HG02623 (cell line): ENCODE data around the gene IL13RA1.
"Not testable (repeated sequence)": the region's sequence is repeated elsewhere in the genome, so short reads cannot be mapped to it uniquely, and the experiment has no call there.

Experiments used
- ATAC-seq: cut with Tn5 transposase; IDR thresholded peaks from one replicate; pipeline ENCODE4 v1.9.1; 2021; ENCODE audit warnings: moderate library complexity; ENCODE audit not compliant: unreplicated experiment

Gene IL13RA1

DNA sequence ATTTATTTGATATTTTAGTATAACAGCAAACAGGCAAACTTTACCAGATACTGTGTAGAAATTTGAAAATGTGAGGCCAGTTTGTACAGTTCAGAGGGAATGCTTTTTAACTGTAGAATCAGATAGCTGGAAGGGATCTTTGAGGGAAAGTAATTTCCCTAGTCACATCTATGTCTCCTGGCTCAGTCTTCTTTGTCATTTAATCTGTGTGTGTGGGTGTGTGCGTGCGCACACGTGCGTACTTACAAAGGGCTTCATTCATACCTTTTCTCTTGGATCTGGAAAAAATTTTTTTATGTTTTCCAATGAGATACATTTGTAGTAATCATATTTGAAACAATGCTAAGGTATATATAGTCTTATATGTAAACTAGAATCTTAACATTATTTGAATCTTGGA is 44.6 kb downstream of the IL13RA1 start:
- no peak for ATAC-seq

DNA sequence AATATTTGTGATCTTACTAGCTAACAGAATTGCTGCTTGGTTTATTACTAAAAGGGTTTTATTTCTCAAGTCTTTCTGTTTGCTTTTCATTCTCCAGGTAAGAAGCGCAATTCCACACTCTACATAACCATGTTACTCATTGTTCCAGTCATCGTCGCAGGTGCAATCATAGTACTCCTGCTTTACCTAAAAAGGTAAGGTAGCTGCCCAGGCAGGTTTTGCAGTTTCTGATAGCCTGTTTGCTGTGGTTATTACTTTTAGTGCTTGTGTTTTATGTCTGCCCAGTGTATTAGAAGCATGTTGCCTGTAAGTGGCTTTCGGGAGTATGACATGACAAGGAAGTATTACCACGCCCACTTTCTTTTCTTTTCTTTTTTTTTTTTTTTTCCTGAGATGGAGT is 46.4 kb downstream of the IL13RA1 start:
- no peak for ATAC-seq

DNA sequence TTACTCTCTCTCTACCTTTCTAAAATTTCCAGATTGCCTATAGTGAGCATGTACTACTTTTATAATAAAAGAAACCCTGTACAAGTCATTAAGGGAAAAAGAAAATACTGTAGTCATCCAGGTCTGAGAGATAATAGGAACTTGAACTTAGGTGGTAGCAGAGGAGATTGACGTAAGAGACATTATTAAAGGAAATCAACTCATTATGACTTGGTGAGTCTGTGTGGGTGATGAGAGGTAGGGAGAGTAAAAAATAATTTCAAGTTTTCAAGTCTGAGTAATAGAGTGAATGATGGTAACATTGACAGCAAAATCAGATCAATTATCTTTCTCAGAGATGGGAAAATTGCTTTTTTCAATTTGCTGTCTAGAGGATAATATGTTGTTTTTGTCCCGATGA is 52.2 kb downstream of the IL13RA1 start:
- ATAC-seq, result no peak

DNA sequence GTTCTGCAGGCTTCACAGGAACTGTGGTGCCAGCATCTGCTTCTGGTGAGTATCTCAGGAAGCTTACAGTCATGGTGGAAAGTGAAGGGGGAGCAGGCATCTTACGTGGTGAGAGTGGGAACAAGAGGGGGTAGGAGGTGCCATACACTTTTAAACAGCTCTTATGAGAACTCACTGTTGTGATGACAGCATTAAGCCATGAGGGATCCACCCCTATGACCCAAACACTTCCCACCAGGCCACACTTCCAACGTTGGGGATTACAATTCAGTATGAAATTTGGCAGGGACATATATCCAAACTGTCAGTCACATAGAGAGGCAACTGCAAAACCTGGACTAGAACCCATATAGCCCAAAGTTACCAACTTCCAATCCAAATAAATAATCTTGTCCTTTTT is 53.1 kb downstream of the IL13RA1 start:
- no peak for ATAC-seq

- no peak for ATAC-seq
Measured at GRCh38 chrX:118780911-118781310, 53.5 kb downstream of the IL13RA1 start.

DNA sequence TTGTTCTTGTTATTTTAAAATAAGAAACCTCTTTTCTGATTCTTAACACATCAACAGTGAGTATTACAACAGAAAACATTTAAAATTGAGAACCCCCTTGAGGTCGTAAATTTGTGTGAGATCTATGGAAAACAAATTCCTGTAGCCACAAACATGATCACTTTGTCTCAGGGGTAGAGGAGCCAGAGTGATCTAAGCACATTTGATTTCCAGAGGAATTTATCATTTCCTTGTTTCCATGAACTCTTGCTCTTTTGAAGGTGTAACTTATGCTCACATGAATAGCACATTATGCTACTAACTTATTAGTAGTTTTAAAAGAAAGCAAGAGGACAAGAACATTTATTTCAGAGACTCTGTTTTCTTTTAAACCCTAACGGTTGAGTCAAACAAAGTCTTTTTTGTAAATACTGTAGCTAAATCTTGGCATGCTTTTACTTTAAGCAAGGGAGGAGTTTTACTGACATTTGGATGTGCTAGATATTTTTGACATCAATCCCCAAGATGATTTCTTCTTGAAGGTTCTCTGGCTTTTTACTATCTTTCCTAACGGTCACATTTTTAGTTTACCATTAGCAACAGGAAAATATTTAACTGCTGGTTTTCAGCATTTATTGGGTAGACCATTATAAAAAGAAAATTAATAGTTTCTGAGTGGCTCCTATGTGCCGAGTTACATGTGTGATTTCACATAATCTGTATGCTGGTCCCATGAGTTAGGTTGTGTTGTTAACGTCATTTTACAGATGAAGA is 68.3 kb downstream of the IL13RA1 start:
- no peak for ATAC-seq

GRCh38 chrX:118802857-118803256 is 75.5 kb downstream of the IL13RA1 start:
- ATAC-seq, result no peak

GRCh38 chrX:118807151-118808017 is 80.0 kb downstream of the IL13RA1 start:
- ATAC-seq, result no peak

DNA sequence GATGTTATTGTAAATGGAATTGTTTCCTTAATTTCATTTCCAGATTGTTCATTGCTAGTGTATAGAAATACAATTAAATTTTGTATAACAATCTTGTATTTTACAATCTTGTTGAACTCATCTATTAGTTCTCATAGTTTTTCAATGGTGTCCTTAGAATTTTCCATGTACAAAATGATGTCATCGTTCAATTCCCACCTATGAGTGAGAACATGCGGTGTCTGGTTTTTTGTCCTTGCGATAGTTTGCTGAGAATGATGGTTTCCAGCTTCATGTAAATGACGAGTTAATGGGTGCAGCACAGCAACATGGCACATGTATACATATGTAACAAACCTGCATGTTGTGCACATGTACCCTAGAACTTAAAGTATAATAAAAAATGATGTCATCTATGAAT is 89.9 kb downstream of the IL13RA1 start:
- ATAC-seq, result not testable (repeated sequence)

DNA sequence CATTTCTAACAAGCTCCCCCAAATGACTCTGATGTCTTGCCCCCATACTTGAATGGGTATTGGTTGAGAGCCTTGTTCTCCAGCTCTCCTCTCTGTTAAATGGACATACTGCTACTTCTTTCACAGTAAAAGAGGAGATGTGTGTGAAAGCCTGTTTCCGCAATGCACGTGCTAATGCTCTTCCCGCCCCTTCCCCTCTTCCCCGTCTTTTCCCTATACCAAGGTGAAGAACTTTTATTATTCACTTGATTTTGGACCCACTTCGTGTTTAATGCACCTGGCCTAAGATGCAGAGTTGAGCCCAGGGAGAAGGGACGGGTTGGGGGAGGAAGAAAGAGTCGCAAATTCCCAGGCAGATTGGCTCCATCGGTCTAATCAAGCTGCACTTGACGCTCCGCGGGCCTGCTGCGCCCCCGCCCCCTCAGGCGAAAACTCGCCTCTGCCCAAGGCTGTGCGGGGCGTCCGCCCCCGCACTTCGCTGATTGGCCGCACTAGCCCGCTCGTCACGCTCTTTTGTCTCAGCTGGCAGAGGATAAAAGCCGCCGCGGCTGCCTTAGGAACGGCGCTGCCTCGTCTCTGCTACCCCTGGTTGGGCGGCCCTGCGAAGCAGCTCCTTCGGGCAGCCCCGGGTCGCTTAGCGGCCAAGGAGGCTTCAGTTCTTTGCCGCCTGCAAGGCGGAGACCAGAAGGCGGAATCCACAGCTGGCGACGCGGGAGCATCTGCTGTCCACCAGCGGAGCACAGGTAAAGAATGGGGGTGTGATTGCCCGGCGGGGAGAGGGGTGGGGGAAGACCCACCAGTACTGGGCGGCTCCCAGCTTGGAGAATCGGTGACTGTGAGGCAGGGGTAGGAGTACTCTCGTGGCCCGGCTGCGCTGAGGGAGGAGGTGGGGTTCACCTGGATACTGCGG is 96.1 kb downstream of the IL13RA1 start, which contains the start of gene ZCCHC12:
Gene ZCCHC12 (plus strand): TSS at position 562 of the 910 bp plus-strand sequence. CDS start 1,421 bp downstream, outside the sequence.
- no peak for ATAC-seq

DNA sequence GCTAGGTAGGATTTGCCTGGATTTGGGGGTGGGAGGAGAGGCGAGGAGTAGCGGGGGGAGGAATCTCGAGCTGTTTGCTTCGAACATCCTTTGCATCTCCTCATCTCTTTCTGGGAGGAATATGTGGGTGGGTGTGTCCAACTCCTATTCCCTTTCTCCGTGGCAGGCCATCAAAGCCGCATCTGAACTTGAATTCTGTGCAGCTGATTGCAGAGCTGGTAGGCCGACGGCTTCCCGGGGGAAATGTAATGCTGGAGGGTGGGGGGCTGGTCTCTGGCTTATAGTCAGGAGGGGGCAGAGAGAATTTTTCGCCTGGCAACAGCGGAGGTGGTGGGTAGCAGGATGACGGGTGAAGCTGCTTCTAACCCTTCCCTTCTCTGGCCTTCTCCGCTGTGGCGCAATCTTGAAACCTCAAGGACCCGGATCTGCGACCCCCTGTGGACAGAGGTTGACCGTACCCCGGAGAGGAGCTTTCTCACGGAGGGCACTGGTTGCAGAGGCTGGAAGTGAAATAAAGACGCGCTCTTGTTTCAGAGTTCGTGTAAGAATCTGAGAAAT is 96.8 kb downstream of the IL13RA1 start:
- ATAC-seq, result no peak

GRCh38 chrX:118825227-118825626 is 97.8 kb downstream of the IL13RA1 start:
- no peak for ATAC-seq

- ATAC-seq, result no peak
Measured at GRCh38 chrX:118839334-118839958, 112.0 kb downstream of the IL13RA1 start.
